MG63 (cell line): ENCODE results near the gene CHFR. TPM values are rescaled to one million over a fixed set of nuclear protein-coding genes. Genes with fewer than 3 reads are reported as not detected.
"Not testable (repeated sequence)": the region's sequence is repeated elsewhere in the genome, so short reads cannot be mapped to it uniquely, and the experiment has no call there.

Experiments
- DNase-seq: peaks from one replicate; pipeline ENCODE4 v3.0.0-alpha.2; 2020
- H3K27me3 ChIP-seq: fragments of 250-450 bp; sonication (Bioruptor Pico); 2 replicates; pipeline ENCODE4 v1.5.1; 2020; ENCODE audit warnings: mild to moderate bottlenecking, moderate library complexity
- H3K36me3 ChIP-seq: fragments of 250-450 bp; sonication (Bioruptor Pico); 2 replicates; pipeline ENCODE4 v1.5.1; 2020; ENCODE audit warnings: mild to moderate bottlenecking, moderate library complexity
- H3K4me3 ChIP-seq: fragments of 250-450 bp; sonication (Bioruptor Pico); 2 replicates; pipeline ENCODE4 v1.5.1; 2020; ENCODE audit warnings: mild to moderate bottlenecking, moderate library complexity
- H3K9me3 ChIP-seq: fragments of 250-450 bp; sonication (Bioruptor Pico); 2 replicates; pipeline ENCODE4 v1.5.1; 2020; ENCODE audit warnings: mild to moderate bottlenecking, moderate library complexity
- total RNA-seq: library from RNA; depleted of rRNA; stranded (reverse); fragments of >200 nt; shearing (Covaris generic); gene quantifications from 2 replicates; pipeline ENCODE4 v1.2.3, GENCODE V29; 2014; ENCODE audit warnings: low replicate concordance

CHFR gene
- total RNA-seq, 1 experiment from 2014 or later: 12.6 TPM

GRCh38 chr12:132834181-132834711, 53.2 kb downstream of the CHFR start:
- Histone ChIP-seq H3K4me3 (no peak overlapping the region), H3K9me3 (no peaks in the 10 kb centered on the region), H3K27me3 (no peaks in the 10 kb centered on the region), H3K36me3 (no peaks in the 10 kb centered on the region)
- no peak for DNase-seq

GRCh38 chr12:132833341-132833740, 54.1 kb downstream of the CHFR start:
- no peaks in the 10 kb centered on the region for H3K36me3 ChIP-seq
- H3K27me3 ChIP-seq: no peaks in the 10 kb centered on the region
- H3K4me3 ChIP-seq: no peak overlapping the region
- DNase-seq: no peak
- no peaks in the 10 kb centered on the region for H3K9me3 ChIP-seq

GRCh38 chr12:132831771-132832170, 55.6 kb downstream of the CHFR start:
- Histone ChIP-seq H3K9me3 (no peaks in the 10 kb centered on the region), H3K27me3 (no peaks in the 10 kb centered on the region), H3K4me3 (no peak overlapping the region), H3K36me3 (peaks cover 9% of the 10 kb centered on the region)
- no peak for DNase-seq

- no peaks in the 10 kb centered on the region for H3K27me3 ChIP-seq
- H3K36me3 ChIP-seq: peaks cover 37% of the 10 kb centered on the region
- H3K4me3 ChIP-seq: peak within 1 kb of the TSS; percentile 80
- no peaks in the 10 kb centered on the region for H3K9me3 ChIP-seq
- peak; percentile 95 for DNase-seq
Measured at GRCh38 chr12:132828706-132829534, 58.5 kb downstream of the CHFR start, which contains the start of gene GOLGA3. Gene GOLGA3 (minus strand): TSS chr12:132828869. CDS start chr12:132822128, 6,741 bp downstream.

- H3K9me3 ChIP-seq: no peaks in the 10 kb centered on the region
- peaks cover 46% of the 10 kb centered on the region for H3K36me3 ChIP-seq
- peak overlapping the region; percentile 80 for H3K4me3 ChIP-seq
- H3K27me3 ChIP-seq: no peaks in the 10 kb centered on the region
- DNase-seq: peak; percentile 30
Measured at GRCh38 chr12:132827763-132828703, 59.4 kb downstream of the CHFR start.

GRCh38 chr12:132825861-132826260, 61.5 kb downstream of the CHFR start:
- DNase-seq: no peak
- no peak overlapping the region for H3K4me3 ChIP-seq
- no peaks in the 10 kb centered on the region for H3K27me3 ChIP-seq
- H3K9me3 ChIP-seq: no peaks in the 10 kb centered on the region
- peaks cover 67% of the 10 kb centered on the region for H3K36me3 ChIP-seq

- H3K9me3 ChIP-seq: no peaks in the 10 kb centered on the region
- H3K27me3 ChIP-seq: no peaks in the 10 kb centered on the region
- H3K4me3 ChIP-seq: no peak overlapping the region
- peaks cover 74% of the 10 kb centered on the region for H3K36me3 ChIP-seq
- DNase-seq: no peak
Measured at GRCh38 chr12:132825089-132825488, 62.3 kb downstream of the CHFR start.

- Histone ChIP-seq H3K27me3 (no peaks in the 10 kb centered on the region), H3K36me3 (peaks cover 85% of the 10 kb centered on the region), H3K4me3 (no peak overlapping the region), H3K9me3 (no peaks in the 10 kb centered on the region)
- no peak for DNase-seq
Measured at GRCh38 chr12:132824053-132824452, 63.4 kb downstream of the CHFR start.

GRCh38 chr12:132818562-132818961, 68.8 kb downstream of the CHFR start:
- no peak overlapping the region for H3K4me3 ChIP-seq
- no peaks in the 10 kb centered on the region for H3K9me3 ChIP-seq
- no peaks in the 10 kb centered on the region for H3K27me3 ChIP-seq
- DNase-seq: no peak
- peaks cover 89% of the 10 kb centered on the region for H3K36me3 ChIP-seq

GRCh38 chr12:132814232-132814631, 73.2 kb downstream of the CHFR start:
- Histone ChIP-seq H3K27me3 (no peaks in the 10 kb centered on the region), H3K36me3 (peaks cover 86% of the 10 kb centered on the region), H3K4me3 (no peak overlapping the region), H3K9me3 (peaks cover 2% of the 10 kb centered on the region; the same call in 1 of the 2 replicates)
- DNase-seq: no peak

GRCh38 chr12:132813443-132813842, 74.0 kb downstream of the CHFR start:
- no peaks in the 10 kb centered on the region for H3K27me3 ChIP-seq
- H3K9me3 ChIP-seq: peaks cover 2% of the 10 kb centered on the region; the same call in 1 of the 2 replicates
- H3K36me3 ChIP-seq: peaks cover 85% of the 10 kb centered on the region
- no peak overlapping the region for H3K4me3 ChIP-seq
- no peak for DNase-seq

- no peak for DNase-seq
- H3K36me3 ChIP-seq: peaks cover 86% of the 10 kb centered on the region
- H3K4me3 ChIP-seq: no peak overlapping the region
- no peaks in the 10 kb centered on the region for H3K27me3 ChIP-seq
- peaks cover 2% of the 10 kb centered on the region; the same call in 1 of the 2 replicates for H3K9me3 ChIP-seq
Measured at GRCh38 chr12:132812631-132813305, 74.6 kb downstream of the CHFR start.

- H3K9me3 ChIP-seq, DNase-seq, H3K4me3 ChIP-seq, H3K27me3 ChIP-seq: not testable (repeated sequence)
- peaks cover 86% of the 10 kb centered on the region for H3K36me3 ChIP-seq
Measured at GRCh38 chr12:132809391-132809790, 78.0 kb downstream of the CHFR start.

- DNase-seq: no peak
- H3K9me3 ChIP-seq: 0 out of 2 replicates have a peak, but pooled peaks cover under 1% of the 10 kb centered on the region
- H3K36me3 ChIP-seq: peaks cover 85% of the 10 kb centered on the region
- H3K27me3 ChIP-seq: no peaks in the 10 kb centered on the region
- no peak overlapping the region for H3K4me3 ChIP-seq
Measured at GRCh38 chr12:132807295-132808092, 79.9 kb downstream of the CHFR start.

GRCh38 chr12:132806857-132807256, 80.5 kb downstream of the CHFR start:
- Histone ChIP-seq H3K4me3 (no peak overlapping the region), H3K9me3 (no peaks in the 10 kb centered on the region), H3K27me3 (no peaks in the 10 kb centered on the region), H3K36me3 (peaks cover 83% of the 10 kb centered on the region)
- DNase-seq: no peak

GRCh38 chr12:132804426-132804861, 83.0 kb downstream of the CHFR start:
- H3K27me3 ChIP-seq: no peaks in the 10 kb centered on the region
- H3K9me3 ChIP-seq: no peaks in the 10 kb centered on the region
- no peak for DNase-seq
- H3K4me3 ChIP-seq: no peak overlapping the region
- peaks cover 83% of the 10 kb centered on the region for H3K36me3 ChIP-seq
